GM12864 (cell line): ENCODE data around the gene SLC9A4.

ENCODE experiments used
- DNase-seq: peaks from one replicate; pipeline ENCODE4 v3.0.0-alpha.2; 2011; ENCODE audit warnings: low read depth
- H3K4me3 ChIP-seq: 2 replicates; pipeline ENCODE4 v1.5.1; 2011; ENCODE audit warnings: mild to moderate bottlenecking, low read depth, low read length, control low read depth
- TF ChIP-seq, protein P1 (sequence below): IDR thresholded peaks from 2 replicates; pipeline ENCODE4 v1.5.1; 2011; ENCODE audit warnings: low read depth, mild to moderate bottlenecking, moderate library complexity, low read length, control low read depth, inconsistent platforms; ENCODE audit errors: missing control alignments

The SLC9A4 gene

DNA sequence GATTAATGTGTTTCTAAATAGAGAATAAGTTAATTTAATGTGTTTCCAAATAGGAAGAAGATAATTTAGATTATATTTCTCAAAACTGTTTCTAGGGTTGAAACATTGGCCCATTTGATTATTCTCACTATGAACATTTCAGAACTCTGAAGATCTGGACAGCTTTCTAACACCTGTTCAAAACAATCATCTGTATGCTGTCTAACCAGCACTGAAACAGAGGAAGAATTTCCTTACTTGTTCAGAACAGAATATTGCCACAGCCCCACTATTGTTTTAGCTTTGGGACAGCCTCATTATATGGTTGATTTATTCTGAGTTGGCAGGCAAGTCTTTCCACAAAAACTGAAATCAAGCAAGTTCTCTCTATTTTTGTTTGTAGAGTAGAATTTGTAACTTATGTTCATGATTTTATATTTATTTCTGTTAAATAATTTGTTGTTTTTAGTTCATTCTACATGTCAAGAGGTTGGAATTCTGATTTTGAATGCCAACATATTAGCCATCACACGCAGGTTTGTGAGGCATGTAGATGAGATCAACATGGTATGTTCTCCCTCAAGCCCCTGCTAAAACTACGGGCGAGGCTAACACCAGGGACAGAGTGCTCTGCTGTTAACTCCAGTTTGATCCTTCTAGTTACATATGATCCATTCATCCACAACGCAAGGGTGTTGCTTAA is 38.9 kb upstream of the SLC9A4 start:
- H3K4me3 ChIP-seq: no peak overlapping the region
- DNase-seq: no peak
- TF ChIP-seq, protein P1, sequence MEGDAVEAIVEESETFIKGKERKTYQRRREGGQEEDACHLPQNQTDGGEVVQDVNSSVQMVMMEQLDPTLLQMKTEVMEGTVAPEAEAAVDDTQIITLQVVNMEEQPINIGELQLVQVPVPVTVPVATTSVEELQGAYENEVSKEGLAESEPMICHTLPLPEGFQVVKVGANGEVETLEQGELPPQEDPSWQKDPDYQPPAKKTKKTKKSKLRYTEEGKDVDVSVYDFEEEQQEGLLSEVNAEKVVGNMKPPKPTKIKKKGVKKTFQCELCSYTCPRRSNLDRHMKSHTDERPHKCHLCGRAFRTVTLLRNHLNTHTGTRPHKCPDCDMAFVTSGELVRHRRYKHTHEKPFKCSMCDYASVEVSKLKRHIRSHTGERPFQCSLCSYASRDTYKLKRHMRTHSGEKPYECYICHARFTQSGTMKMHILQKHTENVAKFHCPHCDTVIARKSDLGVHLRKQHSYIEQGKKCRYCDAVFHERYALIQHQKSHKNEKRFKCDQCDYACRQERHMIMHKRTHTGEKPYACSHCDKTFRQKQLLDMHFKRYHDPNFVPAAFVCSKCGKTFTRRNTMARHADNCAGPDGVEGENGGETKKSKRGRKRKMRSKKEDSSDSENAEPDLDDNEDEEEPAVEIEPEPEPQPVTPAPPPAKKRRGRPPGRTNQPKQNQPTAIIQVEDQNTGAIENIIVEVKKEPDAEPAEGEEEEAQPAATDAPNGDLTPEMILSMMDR: no peak

GRCh38 chr2:102434655-102435381 is 38.2 kb upstream of the SLC9A4 start:
- H3K4me3 ChIP-seq: no peak overlapping the region
- TF ChIP-seq, protein P1: no peak
- DNase-seq: no peak

DNA sequence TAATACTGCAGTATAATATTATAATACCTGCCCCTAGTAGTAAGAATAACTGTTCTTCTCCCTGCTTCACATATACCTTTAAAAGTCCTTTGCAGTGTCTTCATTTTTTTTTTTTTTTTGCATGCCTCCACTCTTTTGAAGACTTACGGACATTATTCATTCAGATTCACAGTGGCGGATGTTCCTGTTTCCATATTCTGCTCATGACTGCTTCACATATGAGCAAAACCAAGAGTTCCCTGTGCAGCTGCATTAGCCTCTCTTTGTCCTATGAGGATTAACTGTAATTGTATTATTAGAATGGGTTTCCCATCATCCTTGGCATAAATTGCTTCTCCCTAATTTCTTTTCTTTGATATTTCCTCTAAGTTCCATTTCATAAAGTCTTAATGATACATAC is 37.3 kb upstream of the SLC9A4 start:
- TF ChIP-seq, protein P1: no peak
- no peak overlapping the region for H3K4me3 ChIP-seq
- no peak for DNase-seq

- no peak overlapping the region for H3K4me3 ChIP-seq
- TF ChIP-seq, protein P1: no peak
- no peak for DNase-seq
These were observed 36.7 kb upstream of the SLC9A4 start for GRCh38 chr2:102436323-102436722.

- DNase-seq: no peak
- TF ChIP-seq, protein P1: no peak
- no peak overlapping the region for H3K4me3 ChIP-seq
These were observed 35.9 kb upstream of the SLC9A4 start for GRCh38 chr2:102437122-102437521.

DNA sequence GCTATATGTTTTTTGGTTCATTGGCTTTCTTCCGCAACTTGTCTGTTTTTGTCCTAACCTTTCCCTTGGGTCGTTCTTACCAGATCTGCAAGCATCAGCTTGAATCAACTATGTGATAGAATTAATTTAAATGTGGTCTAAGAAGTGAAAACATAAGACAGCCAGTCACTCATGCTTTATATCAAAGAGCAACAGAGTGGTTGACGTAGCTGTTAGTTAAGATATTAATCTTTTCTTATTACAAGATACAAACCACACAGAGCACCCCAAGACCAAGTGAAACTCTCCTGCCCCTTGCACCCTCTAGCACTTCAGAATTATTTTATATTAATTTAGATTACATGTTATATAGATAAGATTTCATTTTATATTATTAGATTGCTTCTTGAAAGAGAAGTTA is 34.9 kb upstream of the SLC9A4 start:
- no peak overlapping the region for H3K4me3 ChIP-seq
- TF ChIP-seq, protein P1: no peak
- DNase-seq: no peak
